Right ventricle myocardium superior (tissue), 1 donor: ENCODE measurements around the gene ATXN7L2. TPM values are rescaled to one million over a fixed set of nuclear protein-coding genes. Genes with fewer than 3 reads are reported as not detected.

Source experiments
- ATAC-seq: fragments of 200-7000 bp; cut with Tn5 transposase; one replicate; pipeline ENCODE4 v1.9.1; 2020; ENCODE audit warnings: mild to moderate bottlenecking; ENCODE audit not compliant: poor library complexity
- DNase-seq: peaks from one replicate; pipeline ENCODE4 v3.0.0-alpha.2; 2020
- intact Hi-C: fragments of 100-400 bp; cut with DNase I; formaldehyde crosslinking; loops from one replicate; pipeline ENCODE4 v1.11.2; 2022
- total RNA-seq: library from RNA; stranded (reverse); fragmentation: NEBNext Ultra II Directional; extraction: Animal tissue kit (Norgen Biotek cat#: 25700); gene quantifications from one replicate; pipeline ENCODE4 v1.2.1, GENCODE V29; 2021
- donor health status: DM: no; HTN: yes; CAD: no; lungs with severe emphysema.

Gene ATXN7L2
- total RNA-seq, 1 donor from 2014 or later: 2.4 TPM

DNA sequence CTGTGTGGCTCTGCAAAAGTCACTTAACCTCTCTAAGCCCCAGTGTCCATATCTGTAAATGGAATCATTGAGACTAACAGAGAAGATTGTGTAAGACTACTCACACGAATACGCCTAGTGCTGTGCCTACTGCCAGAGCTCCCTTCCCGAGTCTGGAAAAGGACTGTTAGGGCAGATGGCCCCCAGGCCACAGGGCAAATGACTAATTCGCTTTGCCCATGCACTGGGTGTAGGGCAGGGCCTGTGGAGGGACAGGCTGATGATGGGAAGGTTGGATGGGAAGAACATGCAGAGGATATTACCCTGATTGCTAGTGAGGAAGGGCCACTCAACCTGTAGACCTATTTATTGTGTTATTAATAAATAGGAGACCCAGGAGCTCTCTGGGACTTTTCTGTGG, 51.8 kb downstream of the ATXN7L2 start:
- no peak for DNase-seq
- intact Hi-C loops: loop anchor here (10.0 kb wide), 1 partner anchor 261 kb away; no protein-coding TSS in a partner anchor
- ATAC-seq: no peak

DNA sequence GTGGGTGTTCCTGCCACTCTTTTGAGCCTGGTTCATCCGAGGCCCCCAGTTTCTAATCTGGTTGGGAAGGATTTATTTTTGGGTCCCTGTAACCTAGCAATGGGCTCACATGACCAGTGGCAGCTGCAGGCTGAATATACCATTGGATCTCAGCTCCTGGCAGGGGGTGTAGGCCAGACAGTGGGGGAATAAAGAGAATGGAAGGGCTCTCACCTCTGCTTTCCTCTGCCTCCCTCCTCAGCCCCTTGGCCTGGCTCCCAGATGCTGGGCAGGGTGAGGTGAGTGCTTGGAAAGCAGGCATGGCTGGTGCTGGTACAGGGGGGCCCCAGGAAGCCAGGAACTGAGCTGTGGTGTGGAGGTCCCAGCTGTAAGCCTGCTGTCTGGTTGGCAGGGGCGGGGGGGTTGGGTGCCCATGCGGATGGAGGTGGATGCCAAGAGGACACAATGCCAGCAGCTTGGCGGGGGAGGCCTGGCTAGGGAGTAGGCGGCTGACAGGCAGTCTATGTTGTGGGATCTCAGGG, 52.3 kb downstream of the ATXN7L2 start:
- DNase-seq: peak; percentile 64
- intact Hi-C loops: loop anchor here (10.0 kb wide), 1 partner anchor 261 kb away; no protein-coding TSS in a partner anchor
- ATAC-seq: peak; percentile 79

DNA sequence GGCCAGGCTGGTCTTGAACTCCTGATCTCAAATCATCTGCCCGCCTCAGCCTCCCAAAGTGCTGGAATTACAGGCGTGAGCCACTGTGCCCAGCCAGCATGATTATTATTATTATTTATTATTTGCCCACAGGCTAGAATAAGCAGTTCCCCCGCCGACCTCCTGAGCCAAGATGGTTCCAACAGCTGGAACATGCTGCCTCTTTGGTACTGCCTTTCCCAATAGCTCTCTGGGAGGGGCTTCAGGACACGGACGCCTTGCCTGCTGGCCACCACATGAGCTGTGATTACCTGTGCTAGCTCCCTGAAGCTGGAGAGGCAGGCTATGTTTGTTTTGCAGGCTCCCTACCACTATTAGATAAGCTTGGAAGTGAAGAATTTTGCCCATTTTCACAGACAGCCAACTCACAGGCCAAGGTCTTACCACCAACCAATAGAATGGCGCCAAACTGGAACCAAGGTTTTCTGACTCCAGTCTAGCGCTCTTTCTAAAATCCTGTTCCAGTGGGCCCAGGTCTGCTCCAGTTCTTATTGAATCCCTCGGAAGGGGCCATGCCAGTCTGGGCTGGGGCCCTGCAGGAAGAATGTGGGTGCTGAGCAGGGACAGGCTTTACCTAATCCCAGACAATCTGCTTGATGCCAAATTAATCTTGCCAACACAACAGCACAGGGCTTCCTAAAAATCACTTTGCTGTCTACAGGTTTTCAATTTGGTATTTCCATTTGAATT, 53.9 kb downstream of the ATXN7L2 start:
- DNase-seq (no peak), ATAC-seq (no peak)
- intact Hi-C loops: loop anchor here (10.0 kb wide), 1 partner anchor 263 kb away; no protein-coding TSS in a partner anchor

DNA sequence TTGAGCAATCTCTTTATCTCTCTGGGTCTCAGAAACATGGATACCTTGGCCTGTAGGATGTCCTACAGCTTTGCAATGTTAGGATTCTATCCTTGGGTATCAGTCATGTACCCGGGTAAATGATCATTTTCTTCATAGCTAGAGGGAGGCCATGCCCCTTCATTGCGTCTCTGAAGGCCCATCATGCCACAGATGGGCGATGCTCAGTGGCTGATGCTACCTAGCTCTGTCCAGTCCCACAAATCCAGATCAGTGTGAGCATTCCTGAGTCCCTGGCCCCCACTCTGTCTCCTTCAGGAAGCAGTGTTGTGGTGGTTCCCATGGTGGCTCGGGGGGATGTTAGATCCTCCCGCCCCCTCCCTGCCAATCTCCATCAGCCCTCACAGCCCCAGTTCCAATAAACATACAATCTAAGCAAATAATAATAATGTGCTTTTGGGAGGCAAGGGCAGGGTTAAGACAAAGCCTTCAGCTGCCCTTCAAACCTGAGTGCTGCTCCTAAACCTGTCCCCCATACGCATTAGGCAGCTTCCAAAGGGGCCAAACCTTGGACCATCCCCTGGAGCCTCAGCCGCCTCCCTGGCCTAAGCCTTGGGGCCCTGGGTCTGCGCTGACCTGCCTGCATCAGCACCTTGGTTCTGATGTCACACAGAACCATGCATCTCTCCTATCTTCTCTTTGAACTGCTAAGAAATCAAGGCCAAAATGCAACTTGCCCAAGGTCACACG, 55.3 kb downstream of the ATXN7L2 start:
- intact Hi-C loops: loop anchor here (10.0 kb wide), 1 partner anchor 264 kb away; no protein-coding TSS in a partner anchor
- ATAC-seq (no peak), DNase-seq (no peak)

DNA sequence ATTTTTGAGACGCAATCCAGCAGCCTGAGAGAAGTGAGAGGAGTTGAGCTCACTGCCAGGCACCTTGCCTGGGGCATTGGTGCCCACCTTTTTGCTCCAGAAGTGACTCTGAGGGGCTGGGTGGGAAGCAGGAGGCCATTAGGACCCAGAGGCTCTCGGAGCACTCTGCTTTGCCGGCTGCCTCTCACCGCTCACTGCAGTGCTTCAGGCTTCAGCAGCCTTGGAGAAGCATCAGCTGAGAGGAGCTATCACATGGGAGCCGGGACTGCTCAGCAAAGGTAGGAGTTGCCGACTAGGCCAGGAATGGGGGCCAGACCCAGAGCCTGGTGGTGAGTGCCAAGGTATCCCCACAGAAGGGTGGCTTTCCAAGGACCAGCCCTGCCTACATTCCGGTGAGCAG, 56.0 kb downstream of the ATXN7L2 start, which contains the start of gene GPR61:
Gene GPR61, plus strand, starts transcription at position 197 of the 400 bp plus-strand sequence. CDS start 3,151 bp downstream, outside the sequence.
- no peak for ATAC-seq
- intact Hi-C loops: loop anchor here (10.0 kb wide), 1 partner anchor 265 kb away; no protein-coding TSS in a partner anchor

DNA sequence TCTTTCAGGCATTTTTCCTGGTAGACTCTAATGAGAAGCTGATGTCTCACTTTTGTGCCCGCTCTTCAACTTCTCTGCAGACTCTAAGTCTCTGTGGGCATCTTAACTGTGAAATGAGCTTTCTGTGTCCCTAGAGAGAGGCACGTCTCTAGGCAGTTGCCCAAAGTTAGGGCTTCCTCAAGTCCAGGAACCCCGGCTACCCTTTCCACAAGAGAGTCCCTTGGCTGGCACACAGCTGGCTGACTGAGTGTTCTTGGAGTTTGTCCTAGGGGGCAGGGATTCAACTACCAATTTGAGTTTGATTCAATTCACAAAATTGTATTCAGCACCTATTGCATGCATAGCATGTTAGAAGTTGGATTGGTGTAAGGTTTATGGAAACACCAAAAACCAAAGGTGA, 57.4 kb downstream of the ATXN7L2 start:
- ATAC-seq (no peak), DNase-seq (no peak)
- intact Hi-C loops: no loop called here

More for the DNA sequence above, 56.0 kb downstream of the ATXN7L2 start, which contains the start of gene GPR61:
- no peak for DNase-seq

Other genes with a start within 250 kb of the ATXN7L2 start
- 6.3 TPM for gene CELSR2, start 234.4 kb upstream of the ATXN7L2 start, total RNA-seq
- gene PSRC1, start 200.8 kb upstream of the ATXN7L2 start, total RNA-seq: 0.73 TPM
- gene MYBPHL, start 176.9 kb upstream of the ATXN7L2 start, total RNA-seq: 0.73 TPM
- 127 TPM for gene SORT1, start 86.0 kb upstream of the ATXN7L2 start, total RNA-seq
- gene PSMA5, start 57.5 kb upstream of the ATXN7L2 start, total RNA-seq: 56.8 TPM
- 28.9 TPM for gene SYPL2, start 17.4 kb upstream of the ATXN7L2 start, total RNA-seq
- gene CYB561D1, start 10.2 kb downstream of the ATXN7L2 start, total RNA-seq: 5.3 TPM
- 19.3 TPM for gene AMIGO1, start 25.8 kb downstream of the ATXN7L2 start, total RNA-seq
- 0.32 TPM for gene GPR61, start 56.0 kb downstream of the ATXN7L2 start, total RNA-seq
- gene GNAI3, start 64.7 kb downstream of the ATXN7L2 start, total RNA-seq: 2.4 TPM
- not detected for gene GNAT2, start 135.7 kb downstream of the ATXN7L2 start, total RNA-seq
- gene AMPD2, start 135.9 kb downstream of the ATXN7L2 start, total RNA-seq: 11.5 TPM
- 37.3 TPM for gene GSTM4, start 172.2 kb downstream of the ATXN7L2 start, total RNA-seq
- 70.8 TPM for gene GSTM2, start 184.2 kb downstream of the ATXN7L2 start, total RNA-seq
- not detected for gene GSTM1, start 203.9 kb downstream of the ATXN7L2 start, total RNA-seq
- gene GSTM5, start 228.3 kb downstream of the ATXN7L2 start, total RNA-seq: 2.6 TPM